Left renal cortex interstitium (tissue), 4 donors: ENCODE results near the gene YRDC. TPM values are rescaled to one million over a fixed set of nuclear protein-coding genes. Genes with fewer than 3 reads are reported as not detected.
A peak's percentile ranks its signal among the peaks of the same experiment; 100 is the strongest.

ENCODE experiments used
- DNase-seq, 4 donors: peaks; one replicate each; pipeline ENCODE4 v3.0.0-alpha.2; 2013; ENCODE audit warnings: low read depth in 4 of 4, low spot score in 2 of 4, missing footprints in 1 of 4
- polyA plus RNA-seq, 4 donors: library from polyadenylated mRNA; unstranded; fragments of 120-200 nt; gene quantifications; one replicate each; pipeline ENCODE4 v1.2.1, GENCODE V29; 2013; ENCODE audit not compliant: insufficient read length in 4 of 4

YRDC gene
- 10 to 100 TPM; 11.4 to 16.5 (median 12.7) TPM for polyA plus RNA-seq

DNA sequence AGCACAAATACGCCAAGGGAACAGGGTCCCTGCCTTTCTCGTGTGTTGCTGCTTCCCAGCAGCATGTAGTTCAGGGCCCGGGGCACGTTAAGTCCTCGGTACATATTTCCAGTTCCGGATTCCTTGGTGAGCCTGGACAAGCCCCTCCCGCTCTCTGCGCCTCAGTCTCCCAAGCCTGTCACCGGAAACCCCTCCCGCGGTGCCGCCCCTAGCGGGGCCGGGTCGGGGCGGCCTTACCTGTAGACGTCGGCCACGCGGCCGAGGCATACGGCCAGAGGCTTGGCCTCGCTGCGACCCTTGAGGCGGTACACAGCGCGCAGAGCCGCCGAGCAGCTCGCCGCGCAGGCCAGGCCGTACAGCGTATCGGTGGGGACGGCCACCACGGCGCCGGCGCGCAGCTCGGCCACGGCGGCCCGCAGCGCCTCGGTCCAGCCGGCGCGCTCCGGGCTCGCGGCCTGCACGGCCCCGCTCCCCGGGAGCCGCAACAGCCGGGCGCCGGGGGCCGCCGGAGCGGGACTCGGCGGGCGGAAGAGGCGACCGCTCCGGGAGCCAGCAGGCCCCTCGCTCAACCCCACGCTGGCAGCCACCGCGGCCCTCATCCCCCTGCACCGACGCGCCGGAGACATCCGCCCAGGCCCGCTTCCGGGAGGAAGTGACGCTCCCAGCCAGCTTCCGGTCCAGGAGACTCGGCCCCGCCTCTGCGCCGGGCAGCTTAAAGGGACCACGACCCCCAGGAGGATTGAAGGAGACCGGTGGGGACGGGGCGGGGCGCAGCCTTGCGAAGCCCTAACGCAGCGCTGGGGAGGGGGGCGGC is at the start of gene YRDC, which contains the start of gene C1orf122:
Gene YRDC, minus strand, starts transcription at position 654 of the 814 bp plus-strand sequence. Its CDS starts 28 bp downstream, at position 626.
Gene C1orf122, plus strand, starts transcription at position 236 of the 814 bp plus-strand sequence. CDS start 615 bp downstream, outside the sequence.
- peak; percentile 67 to 91 (median 84) for DNase-seq

GRCh38 chr1:37854406-37854805 is 46.4 kb upstream of the YRDC start:
- no peak for DNase-seq

DNA sequence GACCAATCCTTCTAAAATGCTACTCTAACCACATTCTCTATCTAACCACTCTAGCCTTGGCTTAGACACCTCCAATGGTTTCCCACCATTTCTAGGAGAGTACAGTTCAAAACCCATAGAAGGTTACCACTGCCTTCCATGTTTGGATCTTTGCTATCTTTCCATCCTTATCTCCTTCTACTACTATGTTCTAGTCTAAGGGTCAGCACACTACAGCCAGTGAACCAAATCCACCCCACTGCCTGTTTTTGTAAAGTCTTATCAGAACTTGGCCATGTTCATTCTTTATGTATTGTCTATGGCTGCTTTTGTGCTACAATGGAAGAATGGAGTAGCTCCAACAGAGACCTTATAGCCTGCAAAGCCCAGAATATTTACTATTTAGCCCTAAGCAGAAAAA is 45.1 kb upstream of the YRDC start:
- DNase-seq: no peak

DNA sequence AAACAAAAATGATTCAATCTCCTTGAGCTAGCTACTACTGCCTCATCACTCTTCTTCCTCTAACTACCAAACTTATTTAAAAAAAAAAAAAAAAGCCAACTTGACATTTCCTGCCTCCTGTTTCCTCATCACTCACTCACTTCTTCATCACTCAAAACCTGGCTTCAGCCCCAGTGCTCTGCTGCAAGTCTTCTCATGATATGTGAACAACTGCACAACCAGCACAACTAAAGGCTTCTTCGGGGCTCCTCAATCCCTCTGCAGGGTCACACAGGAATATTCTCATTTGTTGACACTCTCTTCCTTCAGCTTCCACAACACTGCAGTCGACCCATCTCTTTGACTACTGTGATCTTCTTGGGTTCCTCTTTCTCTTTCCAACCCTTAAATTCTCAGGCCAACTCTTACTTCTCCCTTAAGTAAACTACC is 43.8 kb upstream of the YRDC start:
- DNase-seq: no peak

GRCh38 chr1:37851262-37851661 is 43.3 kb upstream of the YRDC start:
- DNase-seq: no peak

GRCh38 chr1:37850352-37850955 is 42.4 kb upstream of the YRDC start:
- DNase-seq: no peak

DNA sequence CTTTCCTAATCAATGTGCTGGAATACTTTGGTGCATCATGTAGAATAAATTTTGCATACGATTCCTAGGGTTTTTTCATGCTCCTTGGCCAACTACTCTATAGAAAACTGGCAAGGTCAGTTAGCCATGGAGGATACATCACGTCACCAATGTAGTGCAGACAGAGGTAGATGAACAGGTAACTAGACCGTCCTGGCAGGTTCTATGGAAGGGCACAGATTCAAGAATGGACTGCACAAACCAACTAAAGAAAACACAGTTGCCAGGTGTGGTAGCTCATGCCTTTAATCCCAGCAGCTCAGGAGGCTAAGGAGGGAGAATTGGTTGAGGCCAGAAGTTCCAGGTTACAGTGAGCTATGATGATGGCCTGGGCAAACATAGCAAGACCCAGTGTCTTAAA is 41.5 kb upstream of the YRDC start:
- DNase-seq: no peak

DNA sequence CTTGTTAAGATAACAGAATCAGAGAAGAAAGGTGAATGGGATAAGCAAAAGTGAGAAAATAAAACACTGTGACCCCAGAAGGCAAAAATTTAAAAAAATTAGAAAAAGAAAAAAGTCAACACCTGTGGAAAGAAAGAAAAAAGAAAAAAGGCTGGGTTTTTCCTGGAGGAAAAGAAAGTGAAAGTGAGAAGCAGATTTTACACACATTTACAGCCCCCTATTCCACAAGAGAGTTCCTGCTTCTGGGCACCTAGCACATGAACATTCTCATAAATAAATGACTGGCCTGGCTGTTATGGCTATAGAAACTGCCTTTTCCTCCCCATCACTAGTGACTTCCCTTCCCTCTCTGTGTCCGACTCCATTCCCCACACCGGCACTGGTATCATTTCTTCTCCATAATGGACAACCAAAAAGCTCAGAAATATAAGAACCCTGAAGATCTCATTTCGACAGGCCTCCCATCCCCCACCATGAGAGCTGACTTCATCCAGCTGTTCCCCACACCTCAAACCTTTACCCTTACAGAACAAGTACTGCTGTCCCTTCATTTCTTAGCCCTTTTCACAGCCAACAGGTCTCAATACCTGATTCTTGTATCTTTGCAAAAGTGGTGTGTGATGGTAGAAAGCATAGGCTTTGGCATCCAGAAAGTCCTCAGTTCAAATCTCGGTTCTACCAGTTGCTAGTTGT is 38.8 kb upstream of the YRDC start:
- no peak for DNase-seq

DNA sequence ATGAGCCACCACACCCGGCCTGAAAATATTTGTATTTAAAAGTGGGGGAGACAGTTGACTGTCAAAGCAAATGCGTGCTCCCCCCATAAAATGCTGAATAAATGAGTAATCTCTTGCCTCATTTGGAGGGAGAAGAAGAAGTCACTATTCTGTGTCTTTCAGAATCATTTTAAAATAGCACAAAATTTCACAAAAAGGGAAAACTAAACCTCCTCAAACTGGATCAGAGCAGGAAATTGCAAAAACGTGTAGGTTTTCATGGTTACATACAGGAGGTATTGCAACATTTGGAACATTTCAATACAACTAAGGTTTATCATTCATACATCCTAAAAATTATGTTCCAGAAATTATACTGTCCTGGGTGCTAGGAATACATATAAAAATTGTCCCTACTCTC is 37.8 kb upstream of the YRDC start:
- DNase-seq: no peak

- no peak for DNase-seq
Observed at GRCh38 chr1:37845049-37845646, 37.1 kb upstream of the YRDC start.

GRCh38 chr1:37844536-37844935 is 36.5 kb upstream of the YRDC start:
- DNase-seq: no peak

- no peak for DNase-seq
Observed at GRCh38 chr1:37841652-37842051, 33.6 kb upstream of the YRDC start.

DNA sequence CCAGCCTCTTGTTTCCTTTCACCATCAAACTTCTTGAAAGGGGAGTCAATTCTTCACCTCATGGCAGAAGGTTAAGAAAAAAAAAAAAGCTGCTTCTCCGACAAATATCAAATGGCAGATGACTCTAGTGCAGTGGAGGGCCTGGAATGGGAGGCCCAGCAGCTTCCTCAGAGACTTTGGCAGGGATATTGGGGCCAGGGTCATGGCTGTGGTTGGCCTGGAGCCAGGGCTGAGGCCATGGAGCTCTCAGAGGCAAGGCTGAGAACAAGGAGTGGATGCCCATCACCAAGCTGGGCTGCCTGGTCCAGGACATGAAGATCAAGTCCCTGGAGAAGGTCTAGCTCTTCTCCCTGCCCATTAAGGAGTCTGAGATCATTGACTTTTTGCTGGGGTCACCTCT is 32.7 kb upstream of the YRDC start:
- DNase-seq: no peak

- DNase-seq: no peak
Observed at GRCh38 chr1:37839676-37840075, 31.7 kb upstream of the YRDC start.

GRCh38 chr1:37836788-37837187 is 28.8 kb upstream of the YRDC start:
- DNase-seq: no peak

DNA sequence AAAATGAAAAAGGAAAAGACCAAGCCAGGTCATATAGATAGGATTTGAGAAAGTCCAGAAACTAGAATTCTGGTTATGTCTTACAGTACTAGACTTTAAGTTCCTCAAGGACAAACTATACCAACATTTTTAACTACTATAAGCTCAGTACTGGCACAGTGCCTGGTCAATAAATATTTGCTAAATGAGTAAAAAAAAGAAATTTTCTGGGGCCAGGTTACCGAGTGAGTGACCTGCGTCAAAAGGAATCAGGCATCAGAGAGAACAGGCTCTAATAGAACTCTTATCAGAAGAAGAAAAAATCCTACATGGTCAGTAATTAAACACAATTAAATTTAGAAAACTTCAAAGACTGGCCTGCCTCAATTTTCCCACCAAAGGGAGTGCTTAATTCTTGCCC is 23.8 kb upstream of the YRDC start:
- no peak for DNase-seq

GRCh38 chr1:37831109-37831508 is 23.1 kb upstream of the YRDC start:
- DNase-seq: no peak

- no peak for DNase-seq
Observed at GRCh38 chr1:37828410-37829074, 20.5 kb upstream of the YRDC start.

- no peak for DNase-seq
Observed at GRCh38 chr1:37825506-37825905, 17.5 kb upstream of the YRDC start.

DNA sequence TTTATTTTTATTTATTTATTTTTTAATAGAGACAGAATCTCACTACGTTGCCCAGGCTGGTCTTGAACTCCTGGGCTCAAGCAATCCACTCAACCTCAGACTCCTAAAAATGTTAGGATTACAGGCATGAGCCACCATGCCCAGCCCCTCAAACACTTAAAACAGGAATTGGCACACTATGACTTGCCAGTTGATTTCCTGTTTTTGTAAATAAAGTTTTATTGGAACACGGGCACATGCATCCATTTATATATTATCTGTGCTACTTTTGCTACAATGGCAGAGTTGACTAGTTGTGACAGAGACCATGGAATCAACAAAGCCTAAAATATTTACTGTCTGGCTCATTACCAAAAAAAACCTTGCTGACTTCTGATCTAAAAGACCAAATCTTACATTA is 16.0 kb upstream of the YRDC start:
- DNase-seq: no peak
